GM18520 (cell line): ENCODE results near the gene PRELID3B.
"Not testable (repeated sequence)": the region's sequence is repeated elsewhere in the genome, so short reads cannot be mapped to it uniquely, and the experiment has no call there.

Experiments used
- ATAC-seq: cut with Tn5 transposase; IDR thresholded peaks from one replicate; pipeline ENCODE4 v1.9.1; 2021; ENCODE audit not compliant: unreplicated experiment

PRELID3B gene

DNA sequence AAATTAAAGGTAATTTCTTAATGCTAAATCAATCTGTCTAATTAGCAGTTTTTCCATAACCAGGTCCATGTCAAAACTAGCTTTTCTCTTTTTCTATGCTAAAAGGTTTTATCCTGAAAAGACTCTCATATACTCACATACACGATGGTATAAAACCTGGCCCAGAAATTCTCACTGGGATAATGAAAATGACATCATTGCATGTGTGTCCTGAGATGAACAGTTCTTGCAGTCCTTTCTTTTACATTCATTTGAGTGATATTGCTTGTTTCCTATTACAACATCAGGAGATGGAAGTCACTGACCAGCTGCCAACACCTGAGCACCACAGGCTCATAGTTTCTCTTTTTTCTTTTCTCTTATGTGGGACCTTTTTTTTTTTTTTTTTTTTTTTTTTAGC, 7.9 kb upstream of the PRELID3B start:
- ATAC-seq, result no peak

- no peak for ATAC-seq
Observed at GRCh38 chr20:59048681-59049030, 6.1 kb upstream of the PRELID3B start.

DNA sequence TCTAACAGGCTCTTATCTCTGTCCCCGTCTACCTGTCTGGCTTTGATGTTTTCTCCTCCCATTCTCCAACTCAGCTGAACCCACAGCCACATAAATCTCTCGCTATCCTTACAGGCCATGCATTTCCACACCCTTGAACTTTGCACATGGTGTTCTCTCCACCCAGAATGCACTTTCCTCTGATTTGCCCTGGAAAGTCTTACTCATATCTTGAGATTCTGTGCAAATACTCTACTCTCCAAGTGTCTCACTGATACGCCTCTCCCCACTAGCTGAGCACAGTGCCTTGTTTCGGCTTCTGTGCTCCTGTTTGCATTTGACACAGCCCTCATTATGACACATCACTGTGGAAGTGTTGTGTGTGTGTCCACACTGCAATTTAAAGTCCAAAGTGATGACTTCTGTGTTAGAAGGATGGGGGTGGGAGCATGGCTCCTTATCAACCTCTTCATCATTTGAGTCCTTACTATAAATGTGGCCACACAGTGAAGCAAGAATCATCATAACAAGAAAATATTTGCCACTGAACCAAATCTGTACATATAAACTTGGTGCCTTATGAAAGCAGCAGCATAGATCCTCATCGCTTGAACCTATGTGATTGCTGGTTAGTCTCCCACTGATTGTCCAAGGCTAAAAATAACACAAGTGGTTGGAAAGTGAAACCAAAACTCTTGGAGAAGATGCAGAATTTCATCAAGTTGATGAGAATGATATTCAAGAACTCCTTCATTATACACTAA, 5.5 kb upstream of the PRELID3B start:
- no peak for ATAC-seq

GRCh38 chr20:59046862-59047261, 4.3 kb upstream of the PRELID3B start:
- no peak for ATAC-seq

GRCh38 chr20:59044796-59045195, 2.2 kb upstream of the PRELID3B start:
- no peak for ATAC-seq

GRCh38 chr20:59044295-59044694, 1.7 kb upstream of the PRELID3B start:
- no peak for ATAC-seq

DNA sequence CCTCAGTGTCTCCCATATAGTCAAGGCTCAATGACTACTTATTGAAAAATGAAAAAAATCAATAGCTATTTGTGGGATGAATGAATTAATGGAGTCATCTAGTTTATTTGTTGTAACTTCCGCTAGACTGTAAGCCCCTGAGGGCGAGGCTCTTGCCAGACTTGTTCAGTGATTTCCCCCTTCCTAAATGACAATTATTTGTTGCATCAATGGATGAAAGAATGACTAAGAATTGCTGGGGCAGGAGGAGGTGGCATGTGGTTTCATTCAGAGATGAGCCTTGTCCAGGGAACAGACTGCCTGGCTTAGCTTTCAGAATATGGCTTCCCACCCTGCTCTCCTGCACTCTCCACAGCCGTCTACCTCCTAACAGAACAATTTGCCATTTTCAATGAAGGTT, 1.1 kb upstream of the PRELID3B start:
- no peak for ATAC-seq

GRCh38 chr20:59042796-59043631, 428 bp upstream of the PRELID3B start:
- peak; percentile 88 for ATAC-seq

- not testable (repeated sequence) for ATAC-seq
Observed at GRCh38 chr20:59041487-59041886, 1.1 kb downstream of the PRELID3B start.

DNA sequence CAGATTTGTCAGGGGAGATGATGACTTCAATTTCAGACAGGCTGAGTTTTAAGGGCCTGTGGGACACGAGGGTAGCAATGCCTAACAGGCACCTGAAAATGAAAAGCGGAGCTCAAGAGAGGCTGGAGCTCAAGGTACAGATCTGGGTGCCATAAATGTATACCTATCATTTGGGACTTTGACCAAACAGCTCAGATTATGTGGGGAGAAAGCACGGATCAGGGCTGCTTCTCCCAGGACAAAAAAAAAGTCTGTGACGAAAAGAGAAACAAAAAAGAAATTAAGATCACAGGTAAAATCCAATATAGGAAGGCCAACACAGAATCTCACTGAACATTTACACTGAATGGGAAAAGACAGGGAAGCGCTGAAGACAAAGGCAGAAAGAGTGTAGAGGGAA, 1.9 kb downstream of the PRELID3B start:
- no peak for ATAC-seq

GRCh38 chr20:59039233-59039632, 3.4 kb downstream of the PRELID3B start:
- ATAC-seq, result no peak

DNA sequence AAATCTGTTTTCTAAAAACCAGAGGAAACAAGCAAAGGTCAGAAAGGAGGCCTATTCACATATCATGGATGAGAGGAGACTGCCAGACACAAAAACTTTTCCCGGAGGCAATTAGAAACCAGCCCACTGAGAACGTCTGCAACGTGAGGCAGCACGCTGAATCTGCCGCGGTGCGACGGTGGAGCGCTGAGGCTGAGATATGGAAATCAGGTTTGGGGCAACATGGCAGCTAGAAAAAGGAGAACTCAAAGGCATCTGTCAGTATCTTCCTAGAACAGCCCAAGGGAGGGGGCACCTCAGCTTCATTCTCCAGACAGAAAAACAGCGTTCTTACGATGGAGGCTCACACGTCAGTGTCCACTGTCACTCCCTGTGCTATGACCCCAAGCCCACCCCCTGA, 5.2 kb downstream of the PRELID3B start:
- no peak for ATAC-seq

GRCh38 chr20:59035381-59035780, 7.2 kb downstream of the PRELID3B start:
- no peak for ATAC-seq

- ATAC-seq, result no peak
Observed at GRCh38 chr20:59033616-59034165, 8.9 kb downstream of the PRELID3B start.

- no peak for ATAC-seq
Observed at GRCh38 chr20:59033093-59033492, 9.5 kb downstream of the PRELID3B start.

- no peak for ATAC-seq
Observed at GRCh38 chr20:59032713-59033059, 9.9 kb downstream of the PRELID3B start.

DNA sequence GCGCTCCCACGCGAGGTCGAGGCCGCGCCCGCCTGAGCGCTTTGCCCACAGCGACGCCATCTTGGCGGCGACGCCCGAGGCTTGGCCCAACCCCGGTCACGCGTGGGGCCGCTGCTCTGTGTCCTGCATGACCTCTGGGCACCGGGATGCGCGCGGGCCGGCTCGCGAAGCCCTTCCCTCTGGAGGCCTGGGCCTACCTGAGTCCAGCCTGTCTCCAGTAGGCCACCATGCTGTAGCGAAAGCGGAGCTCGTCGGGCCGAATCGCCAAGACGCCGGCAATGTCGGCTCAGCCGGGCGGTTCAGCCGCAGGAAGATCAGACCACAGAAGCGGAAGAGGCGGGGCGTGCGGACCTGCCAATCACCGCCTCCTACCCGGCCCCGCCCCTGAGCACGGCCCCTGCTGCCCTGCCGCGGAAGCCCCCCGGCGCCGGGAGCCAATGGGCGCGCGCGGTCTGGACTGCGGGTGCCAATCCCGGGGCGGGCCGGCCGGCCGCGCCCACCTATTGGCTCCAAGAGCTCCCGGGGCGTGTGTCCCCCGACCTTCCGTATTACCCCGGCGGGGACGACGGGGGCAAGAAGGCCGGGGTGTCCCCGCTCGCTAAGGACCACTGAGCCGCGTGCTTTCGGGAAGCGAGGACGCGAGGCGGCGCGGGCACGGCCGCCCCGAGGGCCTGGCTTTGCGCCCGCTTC, 10.4 kb downstream of the PRELID3B start, which contains the start of gene ATP5F1E:
ATP5F1E (minus strand) TSS at position 313 of the 690 bp plus-strand sequence; CDS start at position 229, 84 bp downstream.
- peak; percentile 91 for ATAC-seq

GRCh38 chr20:59031564-59032022, 11.0 kb downstream of the PRELID3B start:
- ATAC-seq, result no peak

DNA sequence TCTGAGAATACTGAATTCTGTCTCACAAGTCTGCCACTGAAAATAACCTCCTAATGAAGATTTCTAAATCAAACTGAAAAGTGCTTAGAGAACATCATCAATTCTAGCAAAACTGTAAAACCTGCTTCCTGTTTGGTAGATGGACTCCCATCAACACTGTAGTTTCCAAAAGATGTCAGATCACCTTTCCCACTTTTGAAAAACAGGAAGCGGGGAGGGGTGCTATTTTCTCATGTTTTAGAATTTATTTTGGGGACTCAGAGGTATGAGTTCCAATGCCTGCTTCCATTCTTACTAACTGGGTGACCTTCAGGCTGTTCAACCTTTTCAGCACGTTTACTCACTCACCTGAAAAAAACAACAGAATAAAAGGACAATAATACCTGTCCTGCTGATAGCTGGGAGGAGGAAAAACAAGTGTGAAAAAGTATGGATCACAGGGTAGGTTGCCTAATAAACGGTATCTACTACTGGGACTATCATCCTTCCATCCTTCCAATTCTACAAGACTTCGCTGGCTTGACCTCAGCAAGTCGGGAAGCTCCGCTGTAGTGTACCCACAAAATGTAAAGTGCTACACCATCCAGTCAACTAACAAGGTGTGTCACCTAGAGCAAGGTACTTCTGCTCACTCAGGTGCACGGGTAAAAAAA, 11.5 kb downstream of the PRELID3B start:
- no peak for ATAC-seq

- ATAC-seq, result no peak
Observed at GRCh38 chr20:59028812-59029211, 13.8 kb downstream of the PRELID3B start.
